Fibroblast of skin of abdomen (primary cell): ENCODE results near the gene KLC1.

Source experiments
- DNase-seq: peaks from one replicate; pipeline ENCODE4 v3.0.0-alpha.2; 2013

Gene KLC1

GRCh38 chr14:103625356-103626095 lies 3.5 kb upstream of the KLC1 start:
- DNase-seq = no peak

- no peak for DNase-seq
These were observed 2.7 kb upstream of the KLC1 start for GRCh38 chr14:103626146-103626850.

DNA sequence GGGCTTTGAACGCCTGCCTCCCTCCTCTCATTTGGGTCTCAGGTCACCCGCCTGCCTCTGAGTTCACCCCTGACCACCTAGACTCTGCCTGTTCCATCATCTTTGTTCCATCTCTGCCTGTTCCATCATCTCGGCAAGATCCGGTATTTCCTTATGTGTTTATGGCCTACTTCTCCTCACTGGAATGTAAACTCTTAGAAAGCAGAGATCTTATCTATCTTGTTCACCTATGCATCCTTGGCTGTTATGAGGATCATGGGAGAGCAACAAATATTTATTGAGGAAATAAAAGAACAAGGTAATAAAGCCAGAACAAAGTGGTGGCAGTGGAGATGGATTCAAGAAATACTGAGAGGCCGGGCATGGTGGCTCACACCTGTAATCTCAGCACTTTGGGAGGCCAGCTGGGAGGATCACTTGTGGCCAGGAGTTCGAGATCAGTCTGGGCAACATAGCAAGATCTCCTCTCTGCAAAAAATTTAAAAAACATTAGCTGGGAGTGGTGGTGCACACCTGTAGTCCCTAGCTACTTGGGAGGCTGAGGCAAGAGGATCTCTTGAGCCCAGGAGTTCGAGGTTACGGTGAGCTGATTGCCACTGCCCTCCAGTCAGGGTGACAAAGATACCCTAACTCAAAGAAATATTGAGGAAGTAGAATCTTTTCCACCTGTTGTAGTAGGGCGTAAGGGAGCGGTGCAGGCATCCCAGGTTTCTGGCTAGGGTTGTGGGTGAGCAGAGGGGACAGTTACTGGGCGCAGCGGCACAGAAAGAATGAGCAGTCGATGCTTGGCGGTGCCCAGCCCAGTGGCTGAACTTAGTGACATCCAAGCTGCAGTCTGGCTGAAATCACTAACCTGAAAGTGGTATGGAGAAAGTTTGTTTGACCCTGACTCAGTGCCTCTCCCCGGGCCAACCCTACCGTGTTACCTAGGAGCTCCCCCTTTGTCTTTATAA lies 1.7 kb upstream of the KLC1 start:
- no peak for DNase-seq

DNA sequence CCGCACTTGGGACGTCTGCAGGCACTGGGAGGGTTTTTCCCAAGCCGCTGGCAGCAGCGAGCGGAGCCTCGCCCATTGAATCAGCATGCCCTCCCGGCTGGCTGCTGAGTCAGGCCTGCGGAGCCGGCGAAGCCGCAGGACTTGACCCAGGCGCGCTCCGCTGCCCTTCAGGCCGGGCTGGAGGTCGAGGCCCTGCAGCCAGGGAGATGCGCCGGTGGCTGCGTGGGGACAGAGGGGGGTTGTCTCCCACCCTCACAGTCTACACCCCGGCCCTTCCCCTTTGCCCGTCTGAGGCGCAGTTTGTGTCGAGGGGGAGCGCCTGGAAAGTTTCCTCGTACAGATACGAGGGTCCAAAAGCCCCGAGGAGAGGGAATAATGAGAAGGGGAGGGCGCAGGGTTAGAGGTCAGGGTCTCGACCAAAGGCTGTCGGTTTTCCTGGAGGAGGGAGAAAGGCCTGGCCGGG lies 759 bp upstream of the KLC1 start:
- peak; percentile 59 for DNase-seq

DNA sequence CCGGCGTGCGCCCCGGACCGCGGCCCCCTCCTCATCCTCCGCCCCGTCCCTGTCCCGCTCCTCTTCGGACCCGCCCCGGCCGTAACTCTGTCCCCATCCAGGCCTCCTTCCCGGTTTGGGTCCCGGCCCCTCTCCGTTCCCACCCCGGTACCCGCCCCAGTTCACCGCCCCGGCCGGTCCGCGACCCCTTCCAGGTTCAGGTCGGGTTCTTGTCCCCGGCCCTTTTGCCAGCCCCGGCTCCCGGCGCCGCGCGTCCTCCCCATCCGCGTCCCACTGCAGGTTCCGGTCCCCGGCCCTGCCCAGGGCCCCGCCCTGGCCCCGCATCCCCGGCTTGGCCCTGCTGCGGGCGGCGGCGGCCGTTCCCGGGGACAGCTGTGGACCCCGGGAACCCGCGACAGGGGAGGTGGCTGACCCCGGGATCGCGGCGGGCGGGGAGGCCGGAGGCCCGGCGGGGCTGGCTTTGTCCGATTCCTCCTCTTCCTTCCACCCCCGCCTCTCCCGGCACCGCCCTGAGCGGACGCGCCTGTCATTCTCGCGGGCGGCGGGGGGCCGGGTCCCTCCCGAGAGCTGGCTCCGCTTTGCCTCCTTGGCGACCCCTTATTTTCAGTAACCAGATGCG lies 601 bp downstream of the KLC1 start:
- DNase-seq = no peak

DNA sequence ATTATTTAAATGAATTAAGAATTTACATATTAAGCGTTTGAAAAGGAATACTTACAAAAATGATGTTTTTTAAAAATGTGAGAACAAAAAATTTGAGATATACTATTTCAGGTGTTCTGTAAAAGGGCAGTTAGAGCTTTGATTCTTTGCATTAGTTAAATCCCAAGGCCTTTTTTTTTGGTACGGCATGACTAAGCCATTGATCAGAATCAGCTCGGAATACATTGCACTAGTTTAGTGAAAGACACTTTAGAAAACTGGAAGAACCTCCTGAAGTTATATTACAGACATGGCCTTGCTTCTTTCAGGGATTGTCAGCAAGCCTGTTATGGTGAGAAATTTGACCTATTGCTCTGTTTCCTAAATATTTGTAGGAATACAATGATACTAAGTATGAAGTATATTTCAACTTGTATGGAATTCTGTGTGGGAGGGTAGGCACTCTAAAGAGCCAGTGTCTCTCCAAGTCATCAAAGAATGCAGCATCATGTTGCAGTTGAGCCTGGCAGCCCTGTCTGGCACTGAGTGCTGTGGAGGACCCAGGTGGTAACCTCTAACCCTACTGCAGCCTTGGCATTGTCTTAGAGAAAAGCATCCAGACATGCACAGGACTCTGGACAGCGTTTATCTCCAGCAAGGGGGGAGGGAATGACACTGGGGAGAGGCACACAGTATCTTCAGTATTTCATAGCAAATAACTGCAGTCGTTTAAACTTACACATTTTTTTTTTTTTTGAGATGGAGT lies 1.5 kb downstream of the KLC1 start:
- no peak for DNase-seq

DNA sequence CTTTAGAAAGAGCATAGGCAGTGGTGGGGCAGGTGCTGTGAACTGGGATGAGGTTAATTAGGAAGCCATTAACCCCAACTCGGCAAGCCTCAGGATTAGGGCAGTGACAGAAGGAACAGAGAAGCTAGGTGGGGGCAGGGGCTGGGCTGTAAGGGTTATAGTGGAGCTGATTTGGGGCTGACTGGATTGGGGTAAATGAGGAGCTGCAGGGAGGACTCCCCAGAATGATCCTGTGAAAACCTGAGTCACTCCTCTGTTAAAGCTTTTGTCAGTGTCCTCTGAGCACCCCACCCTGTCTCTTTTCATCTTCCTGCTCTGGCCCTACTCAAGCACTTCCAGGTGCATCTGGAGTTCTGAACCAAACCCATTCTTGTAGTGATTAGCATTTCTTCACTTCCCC lies 4.4 kb downstream of the KLC1 start:
- no peak for DNase-seq

DNA sequence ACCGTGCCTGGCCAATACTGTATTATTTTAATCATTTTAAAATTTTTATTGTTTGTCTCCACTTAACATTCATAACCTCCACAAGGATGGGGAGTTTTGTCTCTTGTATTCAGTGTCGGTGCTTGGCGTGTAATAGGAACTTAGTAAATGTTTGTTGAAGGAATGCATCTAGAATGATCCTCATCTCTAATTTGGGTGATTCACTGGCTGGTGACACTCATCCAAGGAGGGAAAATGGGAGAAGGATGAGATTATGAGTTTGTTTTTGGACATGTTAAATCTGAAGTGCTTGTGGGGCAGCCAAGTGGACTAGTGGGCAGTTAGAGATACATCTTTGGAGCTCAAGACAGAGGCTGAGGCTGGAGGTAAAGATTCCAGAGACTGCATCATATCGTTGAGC lies 5.1 kb downstream of the KLC1 start:
- DNase-seq = no peak

GRCh38 chr14:103638594-103638993 lies 9.6 kb downstream of the KLC1 start:
- DNase-seq = no peak

DNA sequence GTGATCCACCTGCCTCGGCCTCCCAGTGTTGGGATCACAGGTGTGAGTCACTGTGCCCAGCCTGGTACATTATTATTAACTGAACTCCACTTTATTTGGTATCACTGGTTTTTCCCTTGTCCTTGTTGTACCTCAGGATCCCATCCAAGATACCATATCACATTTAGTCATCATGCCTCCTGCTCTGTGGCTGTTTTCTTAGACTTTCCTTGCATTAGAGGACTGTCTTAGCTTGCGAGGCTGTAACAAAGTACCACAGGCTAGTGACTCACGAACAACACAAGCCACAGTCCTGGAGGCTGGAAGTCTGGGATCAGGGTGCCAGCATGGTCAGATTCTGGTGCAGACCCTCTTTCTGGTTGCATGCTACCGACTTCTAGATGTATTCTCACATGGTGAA lies 12.2 kb downstream of the KLC1 start:
- DNase-seq = no peak

DNA sequence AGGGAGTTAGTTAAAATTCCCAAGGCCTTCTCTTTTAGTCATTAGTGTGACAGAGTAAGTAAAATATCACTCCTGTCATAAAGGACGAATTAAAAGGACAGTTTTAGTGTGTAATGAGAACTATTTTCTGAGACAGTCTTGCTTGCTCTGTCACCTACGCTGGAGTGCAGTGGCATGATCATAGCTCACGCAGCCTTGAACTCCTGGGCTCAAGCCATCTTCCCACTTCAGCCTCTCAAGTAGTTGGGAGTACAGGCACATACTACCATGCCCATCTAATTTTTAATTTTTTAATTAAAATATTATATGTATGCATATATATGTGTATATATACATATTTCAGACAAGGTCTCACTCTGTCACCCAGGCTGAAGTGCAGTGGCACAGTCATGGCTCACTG lies 17.2 kb downstream of the KLC1 start:
- DNase-seq = no peak

GRCh38 chr14:103649001-103649400 lies 20.0 kb downstream of the KLC1 start:
- no peak for DNase-seq

DNA sequence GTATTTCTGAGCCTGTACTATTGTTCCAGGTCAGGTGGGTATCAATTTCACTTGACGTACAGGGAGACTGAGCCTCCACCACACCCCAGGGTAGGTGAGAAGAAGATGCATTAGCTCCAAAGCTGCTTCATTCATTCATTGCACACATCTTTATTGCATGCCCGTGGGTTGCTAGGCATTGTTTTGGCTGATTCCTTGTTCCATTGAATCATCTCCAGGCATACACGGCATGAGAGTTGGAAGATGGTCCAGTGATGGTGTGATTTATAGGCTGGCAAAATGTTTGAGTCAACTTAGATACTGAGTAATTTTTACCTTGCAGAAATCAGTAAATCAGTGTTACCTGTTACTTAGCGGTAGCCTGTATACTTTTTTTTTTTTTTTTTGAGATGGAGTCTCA lies 21.2 kb downstream of the KLC1 start:
- DNase-seq = no peak

DNA sequence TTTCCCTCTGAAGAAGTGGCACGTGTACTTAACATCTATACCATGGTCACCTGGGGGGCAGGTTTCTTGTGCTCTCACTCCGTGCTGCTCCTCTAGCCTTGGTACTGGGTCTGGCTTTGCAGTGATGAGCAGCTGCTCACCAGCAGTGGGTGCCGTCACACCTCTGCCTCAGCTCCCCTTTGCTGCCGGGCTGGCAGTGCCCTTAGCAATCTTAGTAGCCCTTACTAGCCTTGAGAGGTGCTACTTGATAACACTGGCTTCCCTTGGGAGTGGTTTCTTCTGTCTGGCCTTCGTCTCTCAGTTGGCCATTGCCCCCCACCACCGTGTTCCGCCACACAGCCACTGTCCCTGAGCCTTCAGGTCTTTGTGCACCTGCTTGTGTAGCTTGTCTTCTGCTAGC lies 22.6 kb downstream of the KLC1 start:
- no peak for DNase-seq

DNA sequence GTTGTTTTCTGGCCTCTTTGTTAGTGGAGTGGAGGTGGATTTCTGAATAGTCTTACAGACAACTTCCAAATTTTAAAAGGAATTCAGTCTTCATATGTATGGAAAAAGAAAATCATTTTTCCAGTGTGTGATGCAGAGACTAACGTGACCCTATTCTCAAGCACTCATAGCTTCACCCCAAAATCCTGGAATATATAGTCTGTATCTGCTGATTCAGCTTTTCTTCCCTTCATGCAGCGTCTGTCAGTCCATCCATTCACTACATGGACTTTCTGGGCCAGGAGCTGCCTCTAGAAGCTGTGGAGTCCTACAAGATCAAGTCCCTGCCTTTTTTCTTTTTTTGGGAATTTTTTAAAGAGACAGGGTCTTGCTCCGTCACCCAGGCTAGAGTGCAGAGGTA lies 23.8 kb downstream of the KLC1 start:
- DNase-seq = no peak

GRCh38 chr14:103653336-103653735 lies 24.3 kb downstream of the KLC1 start:
- DNase-seq = peak; percentile 24

- DNase-seq = no peak
These were observed 24.8 kb downstream of the KLC1 start for GRCh38 chr14:103653805-103654204.

GRCh38 chr14:103654619-103655018 lies 25.6 kb downstream of the KLC1 start:
- no peak for DNase-seq

GRCh38 chr14:103656031-103656755 lies 27.2 kb downstream of the KLC1 start:
- DNase-seq = peak; percentile 9

- DNase-seq = no peak
These were observed 27.7 kb downstream of the KLC1 start for GRCh38 chr14:103656756-103657133.

DNA sequence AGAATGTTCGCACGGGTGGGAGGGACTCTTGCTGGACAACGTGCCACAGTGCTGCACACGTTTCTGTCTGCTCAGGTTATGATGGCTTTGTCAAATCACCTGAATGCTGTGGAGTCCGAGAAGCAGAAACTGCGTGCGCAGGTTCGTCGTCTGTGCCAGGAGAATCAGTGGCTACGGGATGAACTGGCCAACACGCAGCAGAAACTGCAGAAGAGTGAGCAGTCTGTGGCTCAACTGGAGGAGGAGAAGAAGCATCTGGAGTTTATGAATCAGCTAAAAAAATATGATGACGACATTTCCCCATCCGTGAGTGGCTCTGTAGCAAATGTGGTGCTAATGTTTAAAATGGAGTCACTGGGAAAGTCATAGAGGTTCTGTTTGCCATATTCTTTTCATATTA lies 28.5 kb downstream of the KLC1 start:
- peak; percentile 75 for DNase-seq
